Heart left ventricle (tissue), 13 donors: ENCODE results near the gene SLA2.
"Not testable (repeated sequence)": the region's sequence is repeated elsewhere in the genome, so short reads cannot be mapped to it uniquely, and the experiment has no call there.

Experiments used
- POLR2A ChIP-seq, 2 donors: fragments of 450-650 bp; IDR thresholded peaks; one replicate each; pipeline ENCODE4 v1.6.1; 2017; ENCODE audit warnings: antibody characterized with exemption in 2 of 2, mild to moderate bottlenecking in 2 of 2, moderate library complexity in 2 of 2
- TF ChIP-seq, protein P1 (sequence below), 12 donors: fragments of 200-600 bp; sonication (generic) in 4 of 12; IDR thresholded peaks; one replicate each; pipeline versions ENCODE4 v1.5.0 to v1.8.0; 2018 to 2022; ENCODE audit warnings: antibody characterized with exemption in 12 of 12, mild to moderate bottlenecking in 5 of 12
- donor health status: ischemic (EF 13 %, LVEDD 7.1; RV severe dilation, severe dysfunction).
- donor health status: DM: no; HTN: yes; CAD: no.
- donor health status: DM: no; HTN: no; CAD: no.
- donor health status: ischemic (EF 25% LVEDD 6.9; RV normal size, moderate dysfunction).
- donor health status: ischemic (EF 25% LVEDD 5.7; RV mildly dilated, moderate dysfunction).
- donor health status: ischemic (EF 35%, LVEDD 5.7; RV mildly dilated, moderate dysfunction).
- donor health status: nonischemic (EF 11% LVEDD 7.7; RV severe dilation, severe dysfunction).
- donor health status: DM: yes; HTN: yes; CAD: no.
- donor health status: PGD.
- donor health status: ischemic (EF 29% LVEDD 5.4; RV normal size, mild dysfunction).
- donor health status: nonischemic (EF 23%, LVEDD 6.1; RV moderate dilation, normal function).

DNA sequence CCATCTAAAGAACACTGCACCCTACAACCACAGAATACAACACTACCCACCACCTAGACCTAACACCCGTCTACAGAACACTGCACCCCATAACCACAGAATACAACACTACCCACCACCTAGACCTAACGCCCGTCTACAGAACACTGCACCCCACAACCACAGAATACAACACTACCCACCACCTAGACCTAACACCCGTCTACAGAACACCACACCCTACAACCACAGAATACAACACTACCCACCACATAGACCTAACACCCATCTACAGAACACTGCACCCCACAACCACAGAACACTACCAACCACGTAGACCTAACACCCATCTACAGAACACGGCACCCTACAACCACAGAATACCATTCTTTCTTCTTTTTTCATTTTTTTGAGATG lies 81.3 kb downstream of the SLA2 start:
- not testable (repeated sequence) for TF ChIP-seq POLR2A (IDR thresholded peaks at IDR 0.05)
- TF ChIP-seq, protein P1, sequence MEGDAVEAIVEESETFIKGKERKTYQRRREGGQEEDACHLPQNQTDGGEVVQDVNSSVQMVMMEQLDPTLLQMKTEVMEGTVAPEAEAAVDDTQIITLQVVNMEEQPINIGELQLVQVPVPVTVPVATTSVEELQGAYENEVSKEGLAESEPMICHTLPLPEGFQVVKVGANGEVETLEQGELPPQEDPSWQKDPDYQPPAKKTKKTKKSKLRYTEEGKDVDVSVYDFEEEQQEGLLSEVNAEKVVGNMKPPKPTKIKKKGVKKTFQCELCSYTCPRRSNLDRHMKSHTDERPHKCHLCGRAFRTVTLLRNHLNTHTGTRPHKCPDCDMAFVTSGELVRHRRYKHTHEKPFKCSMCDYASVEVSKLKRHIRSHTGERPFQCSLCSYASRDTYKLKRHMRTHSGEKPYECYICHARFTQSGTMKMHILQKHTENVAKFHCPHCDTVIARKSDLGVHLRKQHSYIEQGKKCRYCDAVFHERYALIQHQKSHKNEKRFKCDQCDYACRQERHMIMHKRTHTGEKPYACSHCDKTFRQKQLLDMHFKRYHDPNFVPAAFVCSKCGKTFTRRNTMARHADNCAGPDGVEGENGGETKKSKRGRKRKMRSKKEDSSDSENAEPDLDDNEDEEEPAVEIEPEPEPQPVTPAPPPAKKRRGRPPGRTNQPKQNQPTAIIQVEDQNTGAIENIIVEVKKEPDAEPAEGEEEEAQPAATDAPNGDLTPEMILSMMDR (IDR thresholded peaks at IDR 0.05), result not testable (repeated sequence)
